Smooth muscle cell (in vitro differentiated cells): ENCODE measurements around the gene BSCL2. TPM values are rescaled to one million over a fixed set of nuclear protein-coding genes. Genes with fewer than 3 reads are reported as not detected.

Source experiments
- DNase-seq: peaks from one replicate; lab custom pipeline; 2025; ENCODE audit not compliant: unreplicated experiment; lab: John Stamatoyannopoulos, UW
- H2AFZ ChIP-seq: fragments of 200-600 bp; sonication (generic); 2 replicates; pipeline ENCODE4 v1.6.0; 2016; ENCODE audit warnings: antibody characterized with exemption, low read depth, mild to moderate bottlenecking
- H3F3A ChIP-seq: fragments of 200-600 bp; sonication (generic); 2 replicates; pipeline ENCODE4 v1.6.0; 2017; ENCODE audit warnings: antibody characterized with exemption, low read depth
- H3K27ac ChIP-seq: fragments of 200-600 bp; sonication (generic); 2 replicates; pipeline ENCODE4 v1.5.1; 2016; ENCODE audit warnings: low read depth, mild to moderate bottlenecking
- H3K27me3 ChIP-seq: fragments of 200-600 bp; sonication (generic); 2 replicates; pipeline ENCODE4 v1.6.1; 2016; ENCODE audit warnings: low read depth, mild to moderate bottlenecking
- H3K36me3 ChIP-seq: fragments of 200-600 bp; sonication (generic); 2 replicates; pipeline ENCODE4 v1.5.1; 2016; ENCODE audit warnings: low read depth
- H3K4me1 ChIP-seq: fragments of 200-600 bp; sonication (generic); 2 replicates; pipeline ENCODE4 v1.5.1; 2016; ENCODE audit warnings: low read depth
- H3K4me2 ChIP-seq: fragments of 200-600 bp; sonication (generic); 2 replicates; pipeline ENCODE4 v1.6.0; 2016; ENCODE audit warnings: mild to moderate bottlenecking
- H3K4me3 ChIP-seq: fragments of 200-600 bp; sonication (generic); 2 replicates; pipeline ENCODE4 v1.5.1; 2016; ENCODE audit warnings: mild to moderate bottlenecking
- H3K79me2 ChIP-seq: fragments of 200-600 bp; sonication (generic); 2 replicates; pipeline ENCODE4 v1.6.0; 2016; ENCODE audit warnings: low read depth, mild to moderate bottlenecking
- H3K9ac ChIP-seq: fragments of 200-600 bp; sonication (generic); 2 replicates; pipeline ENCODE4 v1.6.0; 2016; ENCODE audit warnings: low read depth
- H3K9me3 ChIP-seq: fragments of 200-600 bp; sonication (generic); replicated peaks from 2 replicates; pipeline ENCODE4 v1.5.1; 2016; ENCODE audit warnings: low read depth
- H4K20me1 ChIP-seq: fragments of 200-600 bp; sonication (generic); 2 replicates; pipeline ENCODE4 v1.6.0; 2016; ENCODE audit warnings: low read depth
- WGBS: methylation state at CpG from one replicate; pipeline ENCODE4 v1.1.7; 2016; ENCODE audit warnings: low lambda C conversion rate; 5-methylcytosine and 5-hydroxymethylcytosine counted together
- polyA plus RNA-seq: library from polyadenylated mRNA; unstranded; fragments of >200 nt; fragmentation: Nextera tagmentation; extraction: Ambion mirVana; gene quantifications from 2 replicates; pipeline ENCODE4 v1.2.1, GENCODE V29; 2016
- total RNA-seq: library from RNA; depleted of rRNA; stranded (reverse); fragments of >200 nt; gene quantifications from 2 replicates; pipeline ENCODE4 v1.2.3, GENCODE V29; 2014
- TF ChIP-seq, protein P1 (sequence below): fragments of 200-600 bp; sonication (generic); IDR thresholded peaks from 2 replicates; pipeline ENCODE4 v1.5.1; 2017; ENCODE audit warnings: borderline replicate concordance, mild to moderate bottlenecking, antibody characterized with exemption; ENCODE audit not compliant: insufficient read depth, poor library complexity, severe bottlenecking

Gene BSCL2
- total and polyA plus RNA-seq, 2 experiments from 2014 or later, result 79.7 to 115 TPM

DNA sequence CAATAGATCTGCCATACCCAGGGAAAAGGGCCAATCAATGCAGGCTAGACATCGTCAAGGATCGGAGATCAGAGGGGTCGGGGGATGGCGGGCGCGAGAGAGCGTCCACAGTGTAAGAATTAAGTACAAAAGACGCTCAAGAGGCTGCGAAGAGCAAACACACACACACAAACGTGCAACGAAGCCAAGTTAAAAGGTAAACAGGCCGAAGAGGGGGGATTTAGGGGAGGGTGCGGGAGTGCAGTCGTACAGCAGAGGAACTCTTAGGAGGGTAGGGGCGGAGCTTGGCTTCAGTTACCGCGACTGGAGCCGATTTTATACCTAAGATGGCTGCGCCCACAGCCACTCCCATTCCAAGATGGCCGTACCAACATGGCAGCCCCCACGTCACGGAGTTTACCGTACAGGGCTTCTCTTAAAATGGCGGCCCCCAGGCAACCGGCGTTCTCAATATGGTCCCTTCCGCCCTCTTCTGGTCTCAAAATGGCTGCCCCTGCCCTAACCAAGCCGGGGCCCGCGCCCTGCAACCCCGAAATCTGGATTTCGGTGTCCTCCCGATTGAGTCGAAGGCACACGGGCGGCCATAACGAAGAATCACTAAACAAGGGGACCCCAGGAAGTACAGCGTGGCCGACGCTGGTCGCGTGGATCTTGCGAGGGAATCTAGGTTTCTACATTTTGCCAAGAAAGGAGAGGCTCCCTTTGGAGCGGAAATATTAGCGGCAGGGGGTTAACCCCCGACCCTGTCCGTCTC, 2.2 kb upstream of the BSCL2 start:
- TF ChIP-seq, protein P1, sequence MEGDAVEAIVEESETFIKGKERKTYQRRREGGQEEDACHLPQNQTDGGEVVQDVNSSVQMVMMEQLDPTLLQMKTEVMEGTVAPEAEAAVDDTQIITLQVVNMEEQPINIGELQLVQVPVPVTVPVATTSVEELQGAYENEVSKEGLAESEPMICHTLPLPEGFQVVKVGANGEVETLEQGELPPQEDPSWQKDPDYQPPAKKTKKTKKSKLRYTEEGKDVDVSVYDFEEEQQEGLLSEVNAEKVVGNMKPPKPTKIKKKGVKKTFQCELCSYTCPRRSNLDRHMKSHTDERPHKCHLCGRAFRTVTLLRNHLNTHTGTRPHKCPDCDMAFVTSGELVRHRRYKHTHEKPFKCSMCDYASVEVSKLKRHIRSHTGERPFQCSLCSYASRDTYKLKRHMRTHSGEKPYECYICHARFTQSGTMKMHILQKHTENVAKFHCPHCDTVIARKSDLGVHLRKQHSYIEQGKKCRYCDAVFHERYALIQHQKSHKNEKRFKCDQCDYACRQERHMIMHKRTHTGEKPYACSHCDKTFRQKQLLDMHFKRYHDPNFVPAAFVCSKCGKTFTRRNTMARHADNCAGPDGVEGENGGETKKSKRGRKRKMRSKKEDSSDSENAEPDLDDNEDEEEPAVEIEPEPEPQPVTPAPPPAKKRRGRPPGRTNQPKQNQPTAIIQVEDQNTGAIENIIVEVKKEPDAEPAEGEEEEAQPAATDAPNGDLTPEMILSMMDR, result no peak
- 6% methylated on average over 46 of the region's 47 CpGs for WGBS

GRCh38 chr11:62708793-62709192, 1.6 kb upstream of the BSCL2 start:
- H3K9ac ChIP-seq, result peak overlapping the region; percentile 97
- H3K4me1 ChIP-seq, result peaks cover 37% of the 10 kb centered on the region
- DNase-seq, result no peak
- H3K27ac ChIP-seq, result peak overlapping the region; percentile 98
- peaks cover 52% of the 10 kb centered on the region for H3F3A ChIP-seq
- peak overlapping the region; percentile 64 for H3K4me3 ChIP-seq
- H4K20me1 ChIP-seq, result no peaks in the 10 kb centered on the region
- peak overlapping the region; percentile 90 for H3K4me2 ChIP-seq
- TF ChIP-seq, protein P1, result no peak
- H3K27me3 ChIP-seq, result no peaks in the 10 kb centered on the region
- WGBS, result 16% methylated on average over 7 of the region's 7 CpGs
- peak overlapping the region; percentile 81 for H2AFZ ChIP-seq
- peaks cover 16% of the 10 kb centered on the region for H3K79me2 ChIP-seq
- no peaks in the 10 kb centered on the region for H3K36me3 ChIP-seq
- no peaks in the 10 kb centered on the region for H3K9me3 ChIP-seq

More for the DNA sequence above, 2.2 kb upstream of the BSCL2 start:
- H3K27ac ChIP-seq, result peak overlapping the region; percentile 98
- H4K20me1 ChIP-seq, result no peaks in the 10 kb centered on the region
- peaks cover 37% of the 10 kb centered on the region for H3K4me1 ChIP-seq
- peak overlapping the region; percentile 97 for H3K9ac ChIP-seq
- H3K4me2 ChIP-seq, result peak overlapping the region; percentile 90
- H3F3A ChIP-seq, result peaks cover 56% of the 10 kb centered on the region
- peaks cover 13% of the 10 kb centered on the region for H3K79me2 ChIP-seq
- H2AFZ ChIP-seq, result peak overlapping the region; percentile 98
- no peaks in the 10 kb centered on the region for H3K9me3 ChIP-seq
- no peaks in the 10 kb centered on the region for H3K36me3 ChIP-seq
- no peaks in the 10 kb centered on the region for H3K27me3 ChIP-seq
- peak; percentile 73 for DNase-seq
- peak overlapping the region; percentile 64 for H3K4me3 ChIP-seq

GRCh38 chr11:62708392-62708791, 1.2 kb upstream of the BSCL2 start:
- WGBS, result 85% methylated on average over 4 of the region's 5 CpGs
- Histone ChIP-seq H3K79me2 (peaks cover 20% of the 10 kb centered on the region), H3K36me3 (no peaks in the 10 kb centered on the region), H3K9me3 (no peaks in the 10 kb centered on the region), H3K4me3 (peak overlapping the region; percentile 64), H3K4me1 (peaks cover 37% of the 10 kb centered on the region), H3K27ac (peak overlapping the region; percentile 98), H2AFZ (no peak overlapping the region), H3F3A (peaks cover 51% of the 10 kb centered on the region), H4K20me1 (no peaks in the 10 kb centered on the region), H3K27me3 (no peaks in the 10 kb centered on the region), H3K4me2 (peak overlapping the region; percentile 90), H3K9ac (peak overlapping the region; percentile 97)
- no peak for DNase-seq
- TF ChIP-seq, protein P1, result no peak
